Measurements from ENCODE around the gene FXR2. TPM values are rescaled to one million over a fixed set of nuclear protein-coding genes. Genes with fewer than 3 reads are reported as not detected.
A peak's percentile ranks its signal among the peaks of the same experiment; 100 is the strongest.

The FXR2 gene
- total and polyA plus RNA-seq, 5 donors from 2014 or later: 9.7 to 28.7 (median 10.9) TPM

DNA sequence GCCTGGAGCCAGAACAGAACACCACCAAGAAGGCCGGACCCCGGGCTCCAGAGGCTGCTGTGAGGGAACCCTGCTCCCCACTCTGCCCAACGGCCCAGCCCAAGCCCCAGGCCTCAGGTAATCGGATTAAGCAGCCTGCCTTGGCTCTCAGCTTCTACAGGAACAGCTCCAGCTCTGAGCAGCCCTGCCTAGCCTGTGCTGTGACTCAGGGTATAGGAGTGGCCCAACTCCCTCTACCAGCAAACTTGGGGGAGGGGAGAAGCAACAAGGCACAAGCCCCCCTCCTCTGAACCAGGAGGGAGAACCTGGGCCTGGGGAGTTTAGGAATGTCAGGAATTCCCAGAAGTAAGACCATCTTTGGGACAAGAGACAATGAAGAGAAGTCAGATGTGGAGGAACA, 24.0 kb downstream of the FXR2 start:
- ATAC-seq (ENCODE audit: low read depth in 2 of 2) (no peak), DNase-seq (no peak)
- no peaks in the 10 kb centered on the region for H3K27me3 Mint-ChIP-seq
- H3K9me3 Mint-ChIP-seq: no peaks in the 10 kb centered on the region
- peaks cover 55% of the 10 kb centered on the region for H3K36me3 ChIP-seq (ENCODE audit: control insufficient read depth, insufficient read depth, low read length)
- H3K27ac Mint-ChIP-seq: peak overlapping the region in 2 of 3 donors; percentile 12 to 69
- no peak overlapping the region for H3K27ac ChIP-seq (ENCODE audit: insufficient read depth, low read length, poor library complexity, severe bottlenecking)
- peaks cover 0 to 10% (median 0%) of the 10 kb centered on the region in 4 donors for H3K4me1 Mint-ChIP-seq
- no peaks in the 10 kb centered on the region for H3K9me3 ChIP-seq (ENCODE audit: control insufficient read depth in 2 of 2, low read length in 2 of 2)
- H3K4me3 ChIP-seq (ENCODE audit: low read depth, low read length): no peak overlapping the region
- H3K27me3 ChIP-seq (ENCODE audit: control insufficient read depth, insufficient read depth, low read length): no peaks in the 10 kb centered on the region
- peaks cover 36% of the 10 kb centered on the region for H3K36me3 Mint-ChIP-seq
- H3K4me1 ChIP-seq (ENCODE audit: control insufficient read depth, insufficient read depth, low read length, poor library complexity, severe bottlenecking): peaks cover 3% of the 10 kb centered on the region
- H3K4me3 Mint-ChIP-seq: no peak overlapping the region

DNA sequence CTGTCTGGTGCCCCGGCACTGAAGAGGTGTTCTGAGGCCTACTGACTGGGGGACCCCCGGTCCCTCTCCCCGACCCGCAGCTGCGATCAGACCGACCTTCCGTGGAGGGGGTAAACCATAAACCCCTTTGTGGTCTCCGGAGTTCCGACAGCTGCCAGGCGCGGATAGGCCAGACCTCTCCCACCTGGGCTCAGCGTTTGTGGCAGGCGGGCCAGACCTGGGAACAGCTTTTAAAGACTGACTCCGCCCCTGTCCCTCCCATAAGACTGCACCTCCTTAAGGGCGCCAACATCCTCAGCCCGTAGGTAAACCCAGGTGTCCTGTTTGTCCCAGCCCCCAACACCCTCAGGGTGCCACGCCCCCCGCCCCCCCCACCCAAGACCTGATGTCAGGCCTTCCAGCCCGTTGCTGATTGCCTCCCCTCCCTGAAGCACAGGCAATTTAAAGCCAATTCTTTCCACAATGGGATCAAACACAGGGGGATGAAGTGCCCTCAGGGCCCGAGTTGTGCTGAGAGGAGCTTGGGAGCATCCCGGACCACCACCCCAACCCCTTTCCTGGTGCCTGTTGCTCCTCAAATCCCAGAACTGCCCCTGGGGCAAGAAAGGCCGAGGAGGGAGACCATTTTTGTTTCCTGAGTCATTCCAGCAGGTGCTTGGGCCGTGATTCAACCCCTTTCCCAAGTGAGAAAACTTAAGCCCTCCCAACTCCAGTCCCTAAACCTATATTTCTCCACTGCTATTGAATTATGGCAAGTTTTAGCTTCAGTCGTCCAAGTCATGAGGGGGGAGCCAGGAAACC, 24.6 kb downstream of the FXR2 start, which contains the start of gene SOX15:
Gene SOX15, minus strand, starts transcription at position 204 of the 801 bp plus-strand sequence. CDS start 418 bp downstream, outside the sequence.
- H3K27ac ChIP-seq (ENCODE audit: insufficient read depth, low read length, poor library complexity, severe bottlenecking): no peak within 1 kb of the TSS
- H3K9me3 ChIP-seq (ENCODE audit: control insufficient read depth in 2 of 2, low read length in 2 of 2): no peaks in the 10 kb centered on the region
- Mint-ChIP-seq H3K4me1 (peaks cover 0 to 15% (median under 1%) of the 10 kb centered on the region in 4 donors), H3K9me3 (no peaks in the 10 kb centered on the region), H3K27me3 (no peaks in the 10 kb centered on the region), H3K4me3 (peak within 1 kb of the TSS in 2 of 4 donors; percentile 24 to 43), H3K36me3 (peaks cover 30% of the 10 kb centered on the region), H3K27ac (peak within 1 kb of the TSS; percentile 12 to 69 (median 36))
- H3K4me3 ChIP-seq (ENCODE audit: low read depth, low read length): no peak within 1 kb of the TSS
- DNase-seq: no peak
- peaks cover 48% of the 10 kb centered on the region for H3K36me3 ChIP-seq (ENCODE audit: control insufficient read depth, insufficient read depth, low read length)
- peaks cover 8% of the 10 kb centered on the region for H3K4me1 ChIP-seq (ENCODE audit: control insufficient read depth, insufficient read depth, low read length, poor library complexity, severe bottlenecking)
- H3K27me3 ChIP-seq (ENCODE audit: control insufficient read depth, insufficient read depth, low read length): no peaks in the 10 kb centered on the region
- ATAC-seq (ENCODE audit: low read depth in 2 of 2): no peak

DNA sequence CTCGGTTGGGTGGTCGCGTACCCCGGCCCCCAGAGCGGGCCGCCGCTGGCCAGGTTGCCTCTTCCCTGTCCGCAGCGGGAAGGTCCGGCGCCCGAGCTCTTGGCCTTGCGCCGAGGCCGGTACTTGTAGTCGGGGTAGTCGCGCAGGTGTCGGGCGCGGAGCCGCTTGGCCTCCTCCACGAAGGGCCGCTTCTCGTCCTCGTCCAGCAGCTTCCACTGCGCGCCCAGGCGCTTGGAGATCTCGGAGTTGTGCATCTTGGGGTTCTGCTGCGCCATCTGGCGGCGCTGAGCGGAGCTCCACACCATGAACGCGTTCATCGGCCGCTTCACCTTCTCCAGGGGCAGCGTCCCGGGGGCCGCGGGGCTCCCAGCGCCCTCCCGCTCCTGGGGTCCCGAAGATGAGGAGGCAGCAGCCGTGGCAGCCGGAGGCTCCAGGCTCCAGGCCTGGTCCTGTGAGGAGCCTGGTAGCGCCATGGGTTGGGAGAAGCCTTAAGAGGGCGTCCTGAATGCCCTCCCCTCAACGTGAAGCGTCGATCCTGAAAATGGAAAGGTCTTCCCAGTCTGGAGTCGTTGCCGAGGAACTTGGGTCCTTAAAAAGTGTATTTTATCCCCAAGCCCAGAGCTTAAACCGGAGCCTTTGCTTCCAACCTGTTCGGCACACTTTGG, 25.4 kb downstream of the FXR2 start:
- ATAC-seq (ENCODE audit: low read depth in 2 of 2): peak; percentile 66 to 78

DNA sequence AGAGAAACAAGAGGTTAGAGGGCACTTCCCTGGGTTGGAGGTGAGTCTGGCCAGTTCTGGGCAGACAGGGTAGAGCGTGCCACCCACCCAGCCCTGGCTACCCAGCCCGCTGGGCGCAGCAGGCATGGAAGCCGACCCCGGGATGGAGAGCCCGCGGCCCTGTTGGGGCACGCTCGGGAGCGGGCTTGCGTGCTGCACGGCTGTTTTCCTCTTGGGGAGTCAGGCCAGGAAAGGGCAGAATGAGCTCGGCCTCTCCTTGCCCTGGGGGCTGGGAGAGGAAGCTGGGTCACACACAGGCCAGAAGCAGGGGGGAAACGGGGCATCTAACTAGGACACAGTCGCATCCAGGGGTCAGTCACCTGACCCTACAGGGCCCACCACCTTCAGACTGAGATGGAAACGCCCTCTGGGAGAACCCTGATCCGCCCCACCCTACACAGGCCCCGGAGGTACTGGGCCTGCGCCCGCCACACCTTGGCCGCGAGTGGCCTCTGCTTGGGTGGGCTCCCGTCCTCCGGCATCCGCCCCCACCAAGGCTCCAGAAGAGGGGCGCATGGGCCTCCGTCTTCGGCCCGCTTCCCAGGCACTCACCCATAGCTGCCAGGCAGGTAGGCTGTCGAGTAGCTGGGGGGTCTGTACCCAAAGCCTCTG, 26.0 kb downstream of the FXR2 start:
- H3K4me3 ChIP-seq (ENCODE audit: low read depth, low read length): no peak overlapping the region
- Mint-ChIP-seq H3K27ac (no peak overlapping the region), H3K4me1 (peaks cover 5 to 28% (median 7%) of the 10 kb centered on the region in 4 donors), H3K9me3 (no peaks in the 10 kb centered on the region), H3K27me3 (no peaks in the 10 kb centered on the region), H3K4me3 (no peak overlapping the region), H3K36me3 (peaks cover 24% of the 10 kb centered on the region)
- H3K27ac ChIP-seq (ENCODE audit: insufficient read depth, low read length, poor library complexity, severe bottlenecking): no peak overlapping the region
- H3K36me3 ChIP-seq (ENCODE audit: control insufficient read depth, insufficient read depth, low read length): peaks cover 35% of the 10 kb centered on the region
- H3K9me3 ChIP-seq (ENCODE audit: control insufficient read depth in 2 of 2, low read length in 2 of 2): no peaks in the 10 kb centered on the region
- H3K4me1 ChIP-seq (ENCODE audit: control insufficient read depth, insufficient read depth, low read length, poor library complexity, severe bottlenecking): peaks cover 19% of the 10 kb centered on the region
- no peak for ATAC-seq (ENCODE audit: low read depth in 2 of 2)
- no peak for DNase-seq
- no peaks in the 10 kb centered on the region for H3K27me3 ChIP-seq (ENCODE audit: control insufficient read depth, insufficient read depth, low read length)

More for the DNA sequence above, 25.4 kb downstream of the FXR2 start:
- peaks cover 15% of the 10 kb centered on the region for H3K4me1 ChIP-seq (ENCODE audit: control insufficient read depth, insufficient read depth, low read length, poor library complexity, severe bottlenecking)
- H3K9me3 ChIP-seq (ENCODE audit: control insufficient read depth in 2 of 2, low read length in 2 of 2): no peaks in the 10 kb centered on the region
- no peak overlapping the region for H3K4me3 ChIP-seq (ENCODE audit: low read depth, low read length)
- peak overlapping the region in 1 of 4 donors; percentile 24 for H3K4me3 Mint-ChIP-seq
- H3K27me3 ChIP-seq (ENCODE audit: control insufficient read depth, insufficient read depth, low read length): no peaks in the 10 kb centered on the region
- DNase-seq: peak; percentile 44 to 77 (median 67)
- peaks cover 0 to 21% (median 4%) of the 10 kb centered on the region in 4 donors for H3K4me1 Mint-ChIP-seq
- no peaks in the 10 kb centered on the region for H3K9me3 Mint-ChIP-seq
- H3K27ac ChIP-seq (ENCODE audit: insufficient read depth, low read length, poor library complexity, severe bottlenecking): no peak overlapping the region
- no peaks in the 10 kb centered on the region for H3K27me3 Mint-ChIP-seq
- H3K36me3 ChIP-seq (ENCODE audit: control insufficient read depth, insufficient read depth, low read length): peaks cover 42% of the 10 kb centered on the region
- peak overlapping the region in 1 of 3 donors; percentile 36 for H3K27ac Mint-ChIP-seq
- H3K36me3 Mint-ChIP-seq: peaks cover 30% of the 10 kb centered on the region

DNA sequence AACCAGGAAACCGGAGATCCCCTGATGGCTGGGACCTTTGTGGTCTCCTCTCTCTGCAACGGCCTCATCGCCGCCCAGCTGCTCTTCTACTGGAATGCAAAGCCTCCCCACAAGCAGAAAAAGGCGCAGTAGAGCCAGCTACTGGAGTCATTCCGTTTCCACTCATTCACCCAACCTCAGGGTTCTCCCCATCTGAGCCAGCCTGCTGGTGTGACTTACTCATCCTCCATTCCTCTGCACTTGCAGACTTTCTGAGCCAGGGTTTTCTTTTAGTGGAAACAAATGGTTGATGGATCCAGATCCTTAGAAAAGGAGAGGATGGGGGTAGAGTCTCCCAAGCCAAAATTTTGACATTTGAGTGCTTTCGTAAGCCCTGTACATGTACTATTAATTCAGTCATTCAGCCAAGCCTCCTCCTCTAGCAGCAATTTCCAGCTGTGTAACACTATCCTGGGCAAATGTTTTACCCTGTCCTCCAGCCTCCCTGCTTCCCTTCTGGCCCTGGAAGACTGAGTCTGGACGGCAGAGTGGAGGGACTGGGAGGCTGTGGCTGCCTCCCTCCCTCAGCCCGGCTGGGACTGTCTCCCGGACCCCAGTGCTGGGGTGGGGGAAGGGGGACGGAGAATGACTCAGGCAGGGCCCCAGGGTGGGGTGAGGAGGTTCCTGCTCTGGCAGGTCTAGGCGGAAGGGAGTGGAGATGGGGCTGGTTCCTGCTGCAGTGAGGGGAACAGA, 27.1 kb downstream of the FXR2 start:
- DNase-seq: no peak
- no peak for ATAC-seq (ENCODE audit: low read depth in 2 of 2)
- Mint-ChIP-seq H3K27me3 (no peaks in the 10 kb centered on the region), H3K27ac (peak overlapping the region in 2 of 3 donors; percentile 20 to 38), H3K4me3 (peak overlapping the region in 1 of 4 donors; percentile 58), H3K36me3 (peaks cover 16% of the 10 kb centered on the region), H3K4me1 (peaks cover 5 to 34% (median 9%) of the 10 kb centered on the region in 4 donors), H3K9me3 (no peaks in the 10 kb centered on the region)
- Histone ChIP-seq H3K4me3 (ENCODE audit: low read depth, low read length) (no peak overlapping the region), H3K36me3 (ENCODE audit: control insufficient read depth, insufficient read depth, low read length) (peaks cover 25% of the 10 kb centered on the region), H3K9me3 (ENCODE audit: control insufficient read depth in 2 of 2, low read length in 2 of 2) (no peaks in the 10 kb centered on the region), H3K4me1 (ENCODE audit: control insufficient read depth, insufficient read depth, low read length, poor library complexity, severe bottlenecking) (peaks cover 27% of the 10 kb centered on the region), H3K27ac (ENCODE audit: insufficient read depth, low read length, poor library complexity, severe bottlenecking) (no peak overlapping the region), H3K27me3 (ENCODE audit: control insufficient read depth, insufficient read depth, low read length) (no peaks in the 10 kb centered on the region)

- H3K27ac ChIP-seq (ENCODE audit: insufficient read depth, low read length, poor library complexity, severe bottlenecking): no peak overlapping the region
- no peaks in the 10 kb centered on the region for H3K9me3 Mint-ChIP-seq
- DNase-seq (no peak), ATAC-seq (ENCODE audit: low read depth in 2 of 2) (no peak)
- no peak overlapping the region for H3K27ac Mint-ChIP-seq
- H3K4me3 Mint-ChIP-seq: peak overlapping the region in 2 of 4 donors; percentile 43 to 58
- no peaks in the 10 kb centered on the region for H3K9me3 ChIP-seq (ENCODE audit: control insufficient read depth in 2 of 2, low read length in 2 of 2)
- H3K27me3 ChIP-seq (ENCODE audit: control insufficient read depth, insufficient read depth, low read length): no peaks in the 10 kb centered on the region
- H3K4me1 Mint-ChIP-seq: peaks cover 5 to 40% (median 14%) of the 10 kb centered on the region in 4 donors
- H3K36me3 ChIP-seq (ENCODE audit: control insufficient read depth, insufficient read depth, low read length): peaks cover 18% of the 10 kb centered on the region
- no peaks in the 10 kb centered on the region for H3K27me3 Mint-ChIP-seq
- H3K4me3 ChIP-seq (ENCODE audit: low read depth, low read length): no peak overlapping the region
- H3K36me3 Mint-ChIP-seq: peaks cover 12% of the 10 kb centered on the region
- peaks cover 33% of the 10 kb centered on the region for H3K4me1 ChIP-seq (ENCODE audit: control insufficient read depth, insufficient read depth, low read length, poor library complexity, severe bottlenecking)
These were observed 27.9 kb downstream of the FXR2 start for GRCh38 chr17:7586673-7587419.
